GM21786 (cell line): Measurements from ENCODE around the gene TPO.
"Not testable (repeated sequence)": the region's sequence is repeated elsewhere in the genome, so short reads cannot be mapped to it uniquely, and the experiment has no call there.

Experiments
- ATAC-seq: cut with Tn5 transposase; IDR thresholded peaks from one replicate; pipeline ENCODE4 v1.9.1; 2021; ENCODE audit not compliant: unreplicated experiment

The TPO gene

GRCh38 chr2:1577846-1578245 is 164.6 kb downstream of the TPO start:
- no peak for ATAC-seq

- ATAC-seq: not testable (repeated sequence)
These were observed 168.1 kb downstream of the TPO start for GRCh38 chr2:1581257-1581964.

GRCh38 chr2:1581965-1582625 is 168.8 kb downstream of the TPO start:
- no peak for ATAC-seq

DNA sequence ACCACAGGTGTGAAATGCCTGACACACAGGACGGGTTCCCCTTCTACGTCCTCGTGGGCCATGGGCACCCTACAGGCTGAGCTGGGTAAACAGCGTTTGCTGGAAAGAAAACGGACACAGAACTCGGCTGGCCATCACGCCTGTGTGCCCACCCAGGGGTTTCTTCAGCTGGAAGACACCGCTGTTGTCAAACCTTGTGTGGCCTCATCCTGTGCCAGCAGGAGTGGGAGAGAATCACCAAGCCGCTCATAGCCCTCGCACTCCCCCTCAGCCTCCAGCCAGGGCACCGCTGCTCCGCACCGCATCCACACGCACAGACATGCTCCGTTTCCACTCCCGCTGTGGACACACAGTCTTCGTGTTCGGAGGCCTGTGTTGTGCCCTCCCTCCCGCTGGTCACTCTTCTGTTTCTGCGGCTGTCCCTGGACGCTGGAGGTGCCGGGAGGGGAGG is 169.7 kb downstream of the TPO start:
- no peak for ATAC-seq

- no peak for ATAC-seq
These were observed 170.8 kb downstream of the TPO start for GRCh38 chr2:1584051-1584531.

DNA sequence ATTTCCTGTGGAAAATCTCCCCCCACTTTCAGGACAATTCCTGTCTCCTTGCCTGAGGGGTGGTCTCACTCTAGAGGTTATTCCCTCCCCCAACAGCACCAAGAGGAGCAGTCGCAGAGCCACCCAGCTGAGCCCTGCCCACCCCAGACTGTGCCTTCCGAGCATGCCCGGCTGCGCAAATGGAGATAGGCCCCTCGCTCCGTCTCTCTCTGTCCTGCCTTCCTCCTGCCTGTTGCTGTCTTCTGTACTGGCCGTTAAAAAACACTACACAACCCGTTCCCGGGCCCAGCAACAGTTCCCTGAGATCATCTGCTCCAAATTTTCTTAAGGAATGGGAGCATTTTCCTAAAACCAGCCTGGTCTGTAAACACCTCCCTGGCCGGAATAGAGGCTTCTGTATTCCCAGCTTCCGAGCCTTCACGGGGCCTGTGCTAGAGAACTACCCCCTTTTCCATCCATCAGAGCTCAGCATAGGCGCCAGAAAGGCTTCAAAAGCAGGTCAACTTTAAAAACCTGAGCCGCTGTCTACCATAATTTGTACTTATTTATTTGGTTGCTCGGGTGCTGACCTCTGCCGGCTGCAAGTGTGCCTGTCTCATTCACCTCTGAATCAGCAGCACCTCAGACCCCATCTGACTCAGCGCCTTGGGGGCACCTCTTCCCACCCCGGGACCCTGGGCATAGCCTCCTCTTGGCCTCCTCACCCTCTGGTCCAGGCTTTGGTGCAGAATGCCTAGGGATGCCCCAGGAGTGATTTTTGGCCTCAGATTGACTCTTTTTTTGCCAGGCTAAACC is 171.6 kb downstream of the TPO start:
- ATAC-seq: no peak

GRCh38 chr2:1585635-1586034 is 172.4 kb downstream of the TPO start:
- no peak for ATAC-seq

GRCh38 chr2:1586251-1586922 is 173.1 kb downstream of the TPO start:
- ATAC-seq: no peak

GRCh38 chr2:1586923-1587840 is 173.9 kb downstream of the TPO start:
- no peak for ATAC-seq

GRCh38 chr2:1588051-1588977 is 175.1 kb downstream of the TPO start:
- ATAC-seq: no peak

DNA sequence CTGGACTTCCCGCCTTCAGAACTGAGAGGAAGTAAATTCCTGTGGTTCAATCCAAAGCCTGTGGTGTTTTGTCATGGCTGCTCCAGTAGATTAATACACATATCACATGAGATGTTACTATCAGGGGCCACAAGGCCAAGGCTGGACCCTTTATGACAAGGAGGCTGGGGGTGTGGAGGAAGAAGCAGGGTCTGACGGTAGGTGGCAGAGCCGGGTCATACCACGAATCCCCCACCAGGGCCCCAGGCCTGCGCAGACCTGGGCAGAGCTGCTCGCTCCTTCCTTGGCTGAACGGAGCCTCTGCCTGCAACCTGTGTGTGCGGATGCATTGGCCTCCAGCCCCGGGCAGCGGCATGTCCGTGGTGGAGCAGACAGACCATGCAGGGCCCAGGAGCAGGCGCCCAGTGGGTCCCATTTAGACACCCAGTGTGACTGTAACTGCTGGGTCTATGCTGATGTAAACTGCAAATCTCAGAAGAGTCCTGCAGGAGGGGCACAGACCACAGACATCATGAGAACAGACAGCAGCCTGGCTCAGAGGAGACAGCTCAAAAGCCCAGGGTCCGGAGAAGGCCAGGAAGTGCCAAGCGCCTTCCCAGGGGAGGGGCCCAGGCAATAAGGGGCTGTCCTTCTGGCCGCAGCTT is 175.8 kb downstream of the TPO start:
- no peak for ATAC-seq

DNA sequence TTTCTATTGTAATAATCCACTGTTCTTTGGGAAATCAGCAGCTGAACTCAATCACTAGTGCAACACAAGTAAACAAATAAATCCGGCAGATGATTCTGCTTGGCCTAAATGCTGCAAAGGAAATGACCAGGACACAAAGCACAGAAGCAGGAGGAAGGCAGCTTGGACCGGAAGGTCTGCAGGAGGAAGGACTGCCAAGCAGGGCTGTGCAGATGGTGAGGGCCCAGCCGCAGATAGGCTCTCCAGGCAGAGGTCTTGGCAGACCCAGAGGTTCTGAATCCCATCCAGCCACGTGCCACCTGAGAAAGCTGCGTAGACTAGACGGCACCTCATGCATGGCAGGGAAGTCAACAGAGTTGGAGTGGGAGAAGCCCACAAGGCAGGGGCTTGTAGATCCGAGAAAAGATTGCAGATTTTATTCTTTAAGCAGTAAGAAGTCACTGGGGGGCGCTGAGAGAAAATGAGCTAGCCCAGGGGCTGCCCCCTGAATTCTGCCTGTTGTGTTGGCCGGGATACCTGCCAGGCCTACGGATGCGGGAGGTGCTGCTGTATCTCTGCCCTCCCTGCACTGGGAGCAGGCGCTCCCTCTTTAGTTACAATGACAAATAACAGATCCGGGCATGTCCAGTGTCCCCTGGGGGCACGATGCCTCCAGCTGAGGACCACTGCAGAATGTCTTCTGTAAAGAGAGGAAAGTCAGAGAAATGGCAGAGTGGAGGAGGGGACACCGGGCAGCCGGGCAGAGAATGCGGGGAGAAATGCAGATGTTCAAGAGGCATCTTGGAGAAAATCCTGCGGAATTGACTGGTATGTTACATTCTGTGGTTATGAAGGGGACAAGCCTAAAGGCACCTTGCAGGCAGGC is 177.6 kb downstream of the TPO start:
- no peak for ATAC-seq

GRCh38 chr2:1591461-1591770 is 178.2 kb downstream of the TPO start:
- ATAC-seq: no peak
